ENCODE results near the gene CD200.
"Not testable (repeated sequence)": the region's sequence is repeated elsewhere in the genome, so short reads cannot be mapped to it uniquely, and the experiment has no call there.

The CD200 gene

DNA sequence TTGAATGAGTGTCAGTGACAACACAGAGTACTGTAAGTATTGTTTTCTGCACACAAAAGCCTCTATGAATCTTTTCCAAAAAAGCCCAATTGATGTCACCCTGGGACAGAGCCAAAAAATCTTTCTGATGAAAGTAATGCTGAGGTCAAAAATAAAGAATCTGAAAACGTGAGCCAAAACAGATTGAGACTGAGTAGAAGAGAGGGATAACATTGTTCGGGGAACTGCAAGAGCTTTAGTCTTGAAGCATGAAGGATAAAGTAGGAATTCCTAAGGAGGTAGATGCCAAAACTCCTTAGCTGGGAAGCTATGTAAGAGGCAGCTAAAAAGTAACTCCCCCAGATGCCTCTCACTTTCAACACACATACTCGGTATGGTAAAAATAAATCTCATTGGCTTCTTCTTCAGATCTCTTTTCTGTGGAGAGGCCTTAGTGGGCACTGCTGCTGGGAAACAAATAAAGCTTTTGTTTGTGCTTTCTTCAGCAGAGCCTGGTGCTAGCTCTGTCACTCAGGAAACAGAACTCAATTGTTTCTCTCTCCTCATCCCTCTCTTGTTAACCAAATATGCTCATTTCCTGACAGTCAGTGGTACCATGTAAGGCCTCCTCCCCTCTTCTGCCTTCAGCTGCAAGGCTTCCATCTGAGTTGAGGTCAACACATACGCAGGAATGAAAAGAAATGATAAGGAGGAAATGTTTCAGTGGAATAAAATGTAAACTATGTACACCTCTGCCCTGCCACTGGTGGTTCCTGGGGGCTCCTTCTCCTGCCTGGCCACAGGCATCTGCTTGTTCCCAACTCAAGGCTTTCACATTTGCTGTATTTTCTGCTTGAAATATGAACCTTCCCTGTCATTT, 58.1 kb downstream of the CD200 start:
- no peak for DNase-seq (ENCODE audit: low spot score)

DNA sequence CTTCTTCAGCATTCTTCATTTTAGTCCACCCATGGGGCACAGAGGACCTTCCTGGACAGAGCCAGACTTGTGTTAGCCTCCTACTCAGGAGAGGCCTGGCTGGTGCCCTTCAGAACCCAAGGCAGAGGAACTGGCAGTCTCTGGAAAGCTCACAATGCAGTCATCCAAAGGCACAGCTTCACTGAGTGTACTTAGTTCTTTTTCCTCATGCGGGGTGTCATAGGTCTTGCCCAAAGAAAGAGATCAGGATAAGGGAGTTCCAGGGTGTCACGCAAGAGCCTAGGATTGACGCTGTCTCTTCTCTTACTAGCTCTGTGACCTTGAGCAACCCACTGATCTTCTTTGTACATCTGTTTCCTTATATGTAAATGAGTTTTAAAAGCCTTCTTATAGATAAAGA, 58.7 kb downstream of the CD200 start:
- DNase-seq (ENCODE audit: low spot score), result no peak

DNA sequence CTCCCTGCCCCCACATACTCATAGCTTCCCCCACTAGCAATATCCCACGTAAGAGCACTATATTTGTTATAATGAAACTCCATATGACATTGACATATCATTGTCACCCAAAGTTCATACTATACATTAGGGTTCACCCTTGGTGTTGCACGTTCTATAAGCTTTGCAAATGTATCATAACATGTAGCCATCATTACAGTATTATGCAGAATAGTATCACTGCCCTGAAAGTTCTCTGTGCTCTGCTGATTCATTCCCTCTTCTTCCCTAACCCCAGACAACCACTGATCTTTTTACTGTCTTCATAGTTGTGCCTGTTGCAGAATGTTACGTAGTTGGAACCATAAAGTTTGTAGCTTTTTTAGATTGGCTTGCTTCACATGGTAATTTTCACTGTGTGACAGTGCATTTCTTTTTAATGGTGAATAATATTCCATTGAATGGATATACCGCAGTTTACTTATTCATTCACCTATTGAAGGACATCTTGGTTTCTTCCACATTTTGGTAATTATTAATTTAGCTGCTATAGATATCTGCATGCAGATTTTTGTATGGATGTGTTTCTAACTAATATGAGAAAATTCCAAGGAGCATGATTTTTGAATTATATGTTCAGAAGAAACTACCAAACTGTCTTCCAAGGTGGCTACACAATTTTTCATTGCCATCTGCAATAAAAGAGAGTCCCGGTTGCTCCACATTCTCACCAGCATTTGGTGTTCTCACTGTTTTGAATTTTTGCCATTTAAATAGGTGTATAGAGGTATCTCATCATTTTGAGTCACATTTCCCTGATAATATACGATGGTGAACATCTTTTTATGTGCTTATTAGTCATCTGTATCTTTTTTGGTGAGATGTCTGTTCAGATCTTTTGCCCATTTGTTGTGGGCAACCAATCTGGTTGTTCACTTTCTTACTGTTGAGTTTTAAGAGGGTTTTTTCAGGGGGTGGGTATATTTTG, 59.7 kb downstream of the CD200 start:
- DNase-seq (ENCODE audit: low spot score), result no peak

DNA sequence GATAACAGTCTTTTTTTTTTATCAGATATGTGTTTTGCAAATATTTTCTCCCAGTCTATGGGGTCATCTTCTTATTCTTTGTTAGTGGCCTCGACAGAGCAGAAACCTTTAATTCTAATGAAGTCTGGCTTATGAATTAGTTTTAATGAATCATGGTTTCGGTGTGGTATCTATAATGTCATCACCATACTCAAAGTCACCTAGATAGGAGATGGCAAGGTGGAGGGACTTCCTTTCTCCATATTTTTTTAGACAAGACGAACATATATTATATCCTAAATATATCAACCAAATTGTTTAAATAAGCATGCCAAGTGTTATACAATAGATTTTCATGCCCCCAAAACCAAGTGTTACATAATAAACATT, 60.4 kb downstream of the CD200 start:
- no peak for DNase-seq (ENCODE audit: low spot score)

DNA sequence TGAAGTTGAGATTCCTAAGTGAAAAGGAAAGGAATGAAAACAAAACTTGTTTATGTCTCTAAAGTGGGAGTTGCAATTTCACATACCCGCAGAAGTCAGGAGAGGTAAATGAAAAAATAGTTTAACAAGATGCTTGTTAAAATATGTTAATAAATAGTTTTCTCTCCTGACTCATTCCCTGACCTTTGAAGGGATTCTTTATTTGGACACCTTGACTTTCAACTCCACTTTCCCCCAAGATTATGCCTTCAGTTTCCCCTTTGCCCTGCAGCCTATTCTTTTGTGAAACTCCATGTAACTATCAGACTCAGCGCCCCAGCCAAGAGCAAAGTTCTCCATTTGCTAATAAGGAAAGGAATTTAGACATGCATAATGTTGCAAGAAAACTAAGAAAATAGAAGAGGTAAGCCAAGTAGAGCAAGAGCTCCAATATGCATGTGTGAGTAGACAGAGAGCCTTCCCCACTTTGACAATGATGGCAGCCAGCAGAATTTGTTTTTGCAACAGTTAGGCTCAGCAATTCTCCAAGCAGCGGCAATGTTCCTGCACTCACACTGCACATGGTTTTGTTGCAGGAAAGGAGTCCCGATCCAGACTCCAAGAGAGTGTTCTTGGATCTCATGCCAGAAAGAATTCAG, 61.2 kb downstream of the CD200 start:
- DNase-seq (ENCODE audit: low spot score), result no peak

DNA sequence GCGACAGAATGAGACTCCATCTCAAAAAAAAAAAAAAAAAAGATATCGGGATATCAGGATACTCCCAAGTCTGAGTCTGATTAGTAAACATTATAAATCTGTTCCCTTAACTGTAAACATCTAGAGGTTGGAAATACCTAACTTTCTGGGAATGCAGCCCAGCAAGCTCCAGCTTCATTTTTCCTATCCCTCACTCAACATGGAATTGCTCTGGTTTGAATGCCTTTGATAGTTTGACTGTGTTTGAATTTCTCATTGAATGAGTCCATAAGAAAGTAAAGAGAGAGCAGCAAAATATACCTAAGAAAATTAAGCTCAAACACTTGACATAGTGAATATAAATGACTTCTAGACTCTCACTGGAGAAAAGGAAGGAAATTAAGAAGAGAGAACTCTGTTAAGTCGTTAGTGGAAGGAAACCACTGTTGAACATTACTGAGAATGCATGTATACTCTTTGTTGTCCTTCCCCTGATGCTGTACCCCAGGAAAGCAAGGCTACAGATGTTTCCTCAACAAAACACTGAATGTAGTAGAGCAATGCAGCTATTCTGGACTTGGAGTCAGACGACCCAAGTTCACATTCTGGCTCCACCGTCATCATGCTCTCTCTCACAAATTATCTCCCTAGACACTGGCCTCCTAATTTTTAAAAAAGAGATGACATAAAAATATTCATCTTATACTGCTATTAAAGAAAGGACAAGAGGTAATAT, 62.4 kb downstream of the CD200 start:
- DNase-seq (ENCODE audit: low spot score), result no peak

DNA sequence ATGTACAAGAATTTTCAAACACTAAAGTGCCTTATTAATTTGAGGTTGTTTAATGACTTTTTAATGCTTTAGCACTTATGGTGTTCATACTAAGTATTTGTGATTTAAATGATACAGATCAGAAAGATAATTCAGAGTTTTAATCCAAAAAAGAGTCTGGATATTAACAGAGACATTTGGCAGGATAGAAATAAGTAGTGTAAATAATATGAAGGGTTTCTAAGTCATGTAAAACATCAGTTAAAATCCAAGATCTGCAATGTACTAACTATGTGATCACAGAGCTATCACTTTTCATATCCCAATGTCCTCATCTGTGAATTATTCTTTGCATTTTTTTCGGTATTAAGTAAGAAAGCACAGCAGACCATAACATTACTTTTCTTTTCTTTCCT, 62.9 kb downstream of the CD200 start:
- no peak for DNase-seq (ENCODE audit: low spot score)

DNA sequence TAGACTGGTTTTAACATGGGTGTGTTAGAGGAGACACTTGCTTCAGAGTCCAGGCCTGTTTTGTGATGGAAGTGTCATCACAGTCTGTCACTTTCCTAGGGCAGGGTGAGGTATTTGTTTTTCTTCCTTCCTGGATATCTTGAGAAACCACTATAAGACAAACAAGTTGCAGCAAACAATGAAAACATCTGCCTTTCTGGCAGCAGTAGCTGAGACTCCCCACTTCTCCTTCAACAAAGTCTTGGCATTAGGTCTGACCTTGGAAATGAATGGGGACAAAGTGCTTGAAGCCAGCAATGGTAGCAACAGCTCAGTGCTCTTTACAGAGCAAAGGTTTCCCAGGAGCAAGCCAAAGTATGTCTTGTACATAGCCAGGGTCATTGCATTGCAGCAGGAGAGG, 64.6 kb downstream of the CD200 start:
- no peak for DNase-seq (ENCODE audit: low spot score)

DNA sequence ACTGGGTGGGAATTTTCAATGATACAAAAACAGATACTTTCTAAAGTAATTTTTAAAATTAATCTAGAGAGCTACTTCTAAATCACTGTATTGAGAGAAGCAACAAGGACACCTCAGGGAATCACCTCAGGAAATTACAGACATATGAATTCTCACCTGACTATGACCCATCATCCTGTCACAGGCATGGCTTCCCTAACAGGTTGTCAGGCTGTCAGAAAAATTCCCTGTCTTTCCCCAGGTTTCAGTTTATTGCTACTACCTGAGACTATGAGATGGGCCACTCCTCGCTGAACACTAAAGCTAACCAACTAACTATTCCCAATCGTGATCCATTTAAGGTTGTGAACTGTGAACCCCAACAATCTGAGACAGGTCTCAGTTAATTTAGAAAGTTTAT, 66.1 kb downstream of the CD200 start:
- no peak for DNase-seq (ENCODE audit: low spot score)

DNA sequence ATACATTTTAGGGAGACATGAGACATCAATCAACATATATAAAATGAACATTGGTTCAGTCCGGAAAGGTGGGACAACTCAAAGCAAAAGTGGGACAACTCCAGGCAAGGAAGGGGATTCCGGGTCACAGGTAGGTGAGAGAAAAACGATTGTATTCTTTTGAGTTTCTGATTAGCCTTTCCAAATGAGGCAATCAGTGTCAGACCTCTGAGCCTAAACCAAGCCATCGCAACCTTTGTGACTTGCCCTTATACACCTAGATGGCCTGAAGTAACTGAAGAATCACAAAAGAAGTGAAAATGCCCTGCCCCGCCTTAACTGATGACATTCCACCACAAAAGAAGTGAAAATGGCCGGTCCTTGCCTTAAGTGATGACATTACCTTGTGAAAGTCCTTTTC, 66.6 kb downstream of the CD200 start:
- DNase-seq (ENCODE audit: low spot score), result not testable (repeated sequence)

DNA sequence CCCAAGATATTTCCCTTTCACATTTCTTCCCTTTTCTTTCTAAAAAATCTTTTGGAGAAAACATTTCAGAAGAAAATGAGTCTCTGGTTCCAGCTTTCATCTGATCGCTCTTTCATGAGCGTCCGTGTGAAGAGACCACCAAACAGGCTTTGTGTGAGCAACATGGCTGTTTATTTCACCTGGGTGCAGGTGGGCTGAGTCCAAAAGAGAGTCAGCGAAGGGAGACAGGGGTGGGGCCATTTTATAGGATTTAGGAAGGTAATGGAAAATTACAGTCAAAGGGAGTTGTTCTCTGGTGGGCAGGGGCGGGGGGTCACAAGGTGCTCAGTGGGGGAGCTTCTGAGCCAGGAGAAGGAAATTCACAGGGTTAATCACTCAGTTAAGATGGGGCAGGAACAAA, 67.4 kb downstream of the CD200 start:
- DNase-seq (ENCODE audit: low spot score), result not testable (repeated sequence)

DNA sequence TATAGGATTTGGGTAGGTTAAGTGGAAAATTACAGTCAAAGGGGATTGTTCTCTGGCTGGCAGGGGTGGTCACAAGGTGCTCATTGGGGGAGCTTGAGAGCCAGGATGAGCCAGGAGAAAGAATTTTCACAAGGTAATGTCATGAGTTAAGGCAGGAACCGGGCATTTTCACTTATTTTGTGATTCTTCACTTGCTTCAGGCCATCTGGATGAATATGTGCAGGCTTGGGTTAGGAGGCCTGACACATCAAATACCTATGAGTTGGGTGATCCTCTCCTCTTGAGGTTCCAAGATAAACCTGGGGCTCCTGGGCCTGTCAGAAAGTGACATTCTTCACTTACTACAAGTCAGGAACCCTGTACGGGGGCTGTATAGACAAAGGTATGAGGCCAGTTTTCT, 68.7 kb downstream of the CD200 start:
- no peak for DNase-seq (ENCODE audit: low spot score)

DNA sequence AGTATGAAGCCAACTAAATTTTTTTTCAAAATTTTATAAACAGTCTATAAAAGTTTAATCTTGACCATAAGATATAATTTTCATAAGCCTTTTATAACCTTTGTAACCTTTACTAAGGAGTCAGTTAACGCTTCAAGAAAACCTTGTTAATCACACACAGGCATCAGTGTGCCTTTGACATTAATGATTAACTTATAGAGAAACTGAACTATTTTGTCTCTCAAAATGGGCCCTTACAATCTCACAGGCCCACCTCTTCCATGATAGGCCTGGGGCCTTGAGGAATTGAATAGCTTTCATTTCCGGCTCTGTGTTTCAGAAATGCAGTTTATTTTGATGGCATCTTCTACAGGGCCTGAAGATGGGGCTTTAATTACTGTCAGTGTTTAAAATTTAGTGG, 70.1 kb downstream of the CD200 start:
- DNase-seq (ENCODE audit: low spot score), result no peak

DNA sequence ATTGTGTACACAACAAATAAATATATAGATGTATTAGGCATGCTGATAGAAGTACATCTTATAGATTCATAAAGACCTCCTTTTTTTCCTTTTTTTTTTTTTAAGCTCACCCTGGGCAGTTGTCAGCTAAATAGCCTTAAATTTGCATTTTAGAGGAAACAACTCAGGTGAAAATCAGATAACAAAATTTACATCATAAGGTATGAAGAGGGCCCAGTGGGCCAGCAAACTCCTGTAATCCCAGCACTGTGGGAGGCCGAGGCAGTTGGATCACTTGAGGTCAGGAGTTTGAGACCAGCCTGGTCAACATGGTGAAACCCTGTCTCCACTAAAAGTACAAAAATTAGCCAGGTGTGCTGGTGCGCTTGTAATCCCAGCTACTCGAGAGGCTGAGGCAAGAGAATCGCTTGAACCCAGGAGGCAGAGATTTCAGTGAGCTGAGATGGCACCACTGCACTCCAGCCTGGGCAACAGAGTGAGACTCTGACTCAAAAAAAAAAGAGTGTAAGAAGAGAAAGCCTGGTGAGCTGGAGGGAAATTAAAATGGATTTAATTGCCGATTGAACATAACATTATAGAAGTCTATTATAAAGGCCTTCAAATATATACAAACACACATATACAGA, 72.1 kb downstream of the CD200 start:
- not testable (repeated sequence) for DNase-seq (ENCODE audit: low spot score)

DNA sequence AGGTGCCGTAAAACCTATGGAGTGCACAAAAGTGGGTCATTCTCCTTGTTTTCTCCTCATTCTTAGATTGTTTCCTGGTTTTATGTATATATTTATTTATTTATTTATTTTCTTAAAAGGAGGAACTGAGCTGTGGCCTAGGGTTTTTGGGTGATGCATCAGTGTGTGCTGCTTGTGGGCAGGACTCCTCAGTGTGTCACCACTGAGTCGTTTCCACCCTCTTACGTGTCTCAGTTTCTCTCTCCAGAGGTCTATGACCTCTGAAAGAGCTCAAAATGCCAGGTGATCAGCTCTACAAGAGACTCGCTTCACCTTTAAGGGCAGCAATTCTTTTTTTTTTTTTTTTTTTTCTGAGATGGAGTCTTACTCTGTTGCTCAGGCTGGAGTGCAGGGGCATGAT, 72.9 kb downstream of the CD200 start:
- no peak for DNase-seq (ENCODE audit: low spot score)

DNA sequence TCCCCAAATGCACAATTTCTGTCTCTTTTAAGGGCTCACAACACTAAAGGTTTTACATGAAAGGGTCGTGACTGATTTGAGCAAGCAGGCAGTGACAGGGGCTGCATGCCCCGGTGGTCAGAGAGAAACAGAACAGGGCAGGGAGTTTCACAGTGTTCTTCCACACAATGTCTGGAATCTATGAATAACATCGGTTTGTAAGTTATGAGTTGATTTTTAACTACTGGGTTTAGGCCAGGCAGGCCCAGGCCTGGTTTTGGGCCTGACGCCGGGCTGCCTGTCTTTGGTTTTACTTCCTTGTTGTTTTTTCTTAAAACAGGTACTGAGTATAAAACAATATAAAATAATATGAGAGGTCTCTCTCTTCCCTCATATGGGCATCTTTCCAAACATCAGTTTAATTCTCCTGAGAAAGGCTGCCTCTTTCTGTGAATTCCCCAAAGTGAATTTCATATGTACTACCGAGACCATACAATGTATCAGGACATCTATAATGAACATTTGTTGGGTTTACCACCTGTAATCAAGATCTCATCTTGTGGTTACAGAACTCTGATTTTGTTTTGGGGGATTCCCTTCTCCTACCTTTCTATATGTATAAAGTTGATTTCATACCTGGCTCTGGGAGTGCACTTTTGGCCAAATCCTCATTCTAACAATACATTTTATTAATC, 74.4 kb downstream of the CD200 start:
- no peak for DNase-seq (ENCODE audit: low spot score)

DNA sequence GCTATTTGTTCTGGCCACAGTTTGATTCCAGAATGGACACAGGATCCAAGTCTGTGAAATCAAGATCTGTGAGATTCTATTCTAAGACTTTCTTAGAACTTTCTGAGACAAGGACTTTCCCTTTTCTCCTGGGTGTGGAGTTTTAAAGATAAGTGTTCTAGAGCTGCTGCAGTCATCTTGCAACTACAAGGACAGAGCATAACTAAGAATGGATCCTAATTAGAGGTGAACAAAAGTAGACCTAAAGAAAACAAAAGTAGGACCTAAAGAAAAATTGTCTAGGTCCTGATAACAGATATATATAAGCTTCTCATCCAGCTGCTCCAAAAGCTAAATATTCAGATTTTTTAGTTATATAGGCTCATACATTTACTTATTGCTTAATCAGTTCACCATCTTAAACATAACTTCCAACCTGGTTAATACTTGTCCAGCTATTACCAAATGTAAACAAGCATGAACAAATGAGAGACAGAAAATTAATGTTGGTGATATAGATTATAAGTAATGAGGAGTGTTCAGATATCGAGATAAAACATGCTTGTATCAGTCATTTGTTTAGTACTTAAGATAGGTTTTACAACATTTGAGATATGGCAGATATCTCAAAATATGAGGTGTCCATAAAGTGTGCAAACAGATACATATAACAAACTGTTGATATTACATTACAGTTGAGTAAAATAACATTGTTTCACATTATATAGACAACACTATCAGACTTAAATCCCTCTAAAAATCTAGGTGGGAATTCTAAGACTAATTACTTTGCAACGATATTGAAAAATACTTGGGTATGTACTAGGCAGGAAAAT, 75.1 kb downstream of the CD200 start:
- no peak for DNase-seq (ENCODE audit: low spot score)

DNA sequence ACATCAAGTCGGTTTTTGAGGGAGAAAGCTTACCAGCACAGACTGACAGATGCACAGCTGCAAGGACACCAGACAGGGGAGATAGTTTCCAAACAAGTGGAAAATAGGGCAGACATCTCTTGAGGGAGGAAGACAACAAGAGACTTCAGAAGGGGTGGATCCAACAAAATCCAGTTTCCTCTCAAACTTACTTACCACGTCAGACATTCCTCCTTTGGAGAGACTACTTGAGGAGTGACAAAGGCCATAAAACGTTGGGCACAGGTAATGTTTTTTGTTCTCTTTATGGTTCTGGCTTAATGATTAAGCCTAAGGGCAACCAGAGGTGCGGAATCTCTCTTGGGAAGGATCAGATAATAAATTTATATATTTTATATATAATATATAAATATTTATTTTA, 76.1 kb downstream of the CD200 start:
- DNase-seq (ENCODE audit: low spot score), result no peak

DNA sequence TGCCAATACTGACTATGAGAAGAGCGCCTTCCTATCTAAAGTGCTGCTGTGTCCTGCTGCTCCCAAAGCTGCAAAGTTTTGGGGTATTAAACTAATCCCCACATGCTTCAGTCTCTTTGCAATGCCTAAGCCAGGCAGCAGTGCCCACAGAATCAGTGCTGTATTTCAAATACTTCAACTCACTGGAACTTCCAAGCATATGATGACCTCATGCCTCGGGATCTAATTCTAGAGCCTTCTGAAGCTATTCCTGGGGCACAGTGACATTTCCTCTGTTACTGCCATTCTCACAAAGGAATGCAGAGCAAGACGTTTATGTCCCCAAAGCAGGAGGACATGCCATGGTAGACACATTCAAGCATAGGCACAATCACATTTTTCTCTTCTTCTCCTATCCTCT, 78.5 kb downstream of the CD200 start:
- DNase-seq (ENCODE audit: low spot score), result no peak

All from germinal center (tissue), 1 donor.